ENCODE results near the gene ADAM8.

Gene ADAM8

GRCh38 chr10:133281084-133281483, 4.4 kb upstream of the ADAM8 start:
- no peak for DNase-seq

- no peak for DNase-seq
Observed at GRCh38 chr10:133280391-133281059, 3.9 kb upstream of the ADAM8 start.

- DNase-seq = no peak
Observed at GRCh38 chr10:133279326-133280226, 2.9 kb upstream of the ADAM8 start.

- DNase-seq = peak; percentile 49
Observed at GRCh38 chr10:133278577-133279265, 2.1 kb upstream of the ADAM8 start.

- no peak for DNase-seq
Observed at GRCh38 chr10:133277993-133278576, 1.4 kb upstream of the ADAM8 start.

GRCh38 chr10:133277277-133277992, 767 bp upstream of the ADAM8 start:
- no peak for DNase-seq

GRCh38 chr10:133276100-133276434, 601 bp downstream of the ADAM8 start:
- no peak for DNase-seq

- peak; percentile 46 for DNase-seq
Observed at GRCh38 chr10:133275684-133276092, 980 bp downstream of the ADAM8 start.

- peak; percentile 91 for DNase-seq
Observed at GRCh38 chr10:133274751-133275683, 1.7 kb downstream of the ADAM8 start.

- DNase-seq = no peak
Observed at GRCh38 chr10:133273534-133274143, 3.0 kb downstream of the ADAM8 start.

- no peak for DNase-seq
Observed at GRCh38 chr10:133272964-133273420, 3.7 kb downstream of the ADAM8 start.

- DNase-seq = no peak
Observed at GRCh38 chr10:133272301-133272963, 4.2 kb downstream of the ADAM8 start.

GRCh38 chr10:133271521-133272300, 5.0 kb downstream of the ADAM8 start:
- no peak for DNase-seq

- DNase-seq = no peak
Observed at GRCh38 chr10:133270773-133271297, 5.8 kb downstream of the ADAM8 start.

GRCh38 chr10:133270204-133270603, 6.5 kb downstream of the ADAM8 start:
- DNase-seq = no peak

GRCh38 chr10:133269367-133269766, 7.3 kb downstream of the ADAM8 start:
- DNase-seq = no peak

- DNase-seq = no peak
Observed at GRCh38 chr10:133268532-133268931, 8.1 kb downstream of the ADAM8 start.

- DNase-seq = no peak
Observed at GRCh38 chr10:133267829-133268228, 8.8 kb downstream of the ADAM8 start.

- no peak for DNase-seq
Observed at GRCh38 chr10:133267293-133267692, 9.4 kb downstream of the ADAM8 start.
